ENCODE measurements around the gene MUC22.
"Not testable (repeated sequence)": the region's sequence is repeated elsewhere in the genome, so short reads cannot be mapped to it uniquely, and the experiment has no call there.

Gene MUC22

DNA sequence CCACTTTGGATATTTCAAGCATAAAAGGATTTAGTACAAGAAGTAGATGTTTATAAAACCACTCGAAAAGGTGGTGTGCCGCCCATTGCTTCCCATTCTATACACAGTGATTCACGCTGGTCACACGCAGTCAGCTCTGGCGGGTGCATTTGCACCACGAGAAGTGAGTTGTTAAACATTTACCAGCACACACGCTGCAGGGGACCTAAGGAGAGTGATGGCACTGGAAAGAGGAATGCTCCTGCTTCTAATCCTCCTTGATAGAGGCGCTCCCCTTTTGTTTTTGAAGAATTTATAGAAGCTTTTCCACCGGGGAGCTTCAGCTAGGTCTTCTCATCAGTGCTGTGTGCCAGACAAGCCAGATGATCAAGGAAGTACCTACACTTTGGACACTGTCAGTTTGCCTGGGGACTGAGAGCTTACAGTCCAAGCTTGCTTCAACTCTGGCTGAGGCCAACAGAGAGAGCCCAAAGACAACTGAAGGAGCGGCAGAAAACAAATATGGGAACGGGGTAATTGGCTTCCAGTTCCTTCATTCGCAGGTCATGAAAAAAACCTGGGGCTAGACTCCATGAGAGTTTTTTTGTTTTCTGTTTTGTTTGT lies 31.2 kb downstream of the MUC22 start:
- DNase-seq: no peak

DNA sequence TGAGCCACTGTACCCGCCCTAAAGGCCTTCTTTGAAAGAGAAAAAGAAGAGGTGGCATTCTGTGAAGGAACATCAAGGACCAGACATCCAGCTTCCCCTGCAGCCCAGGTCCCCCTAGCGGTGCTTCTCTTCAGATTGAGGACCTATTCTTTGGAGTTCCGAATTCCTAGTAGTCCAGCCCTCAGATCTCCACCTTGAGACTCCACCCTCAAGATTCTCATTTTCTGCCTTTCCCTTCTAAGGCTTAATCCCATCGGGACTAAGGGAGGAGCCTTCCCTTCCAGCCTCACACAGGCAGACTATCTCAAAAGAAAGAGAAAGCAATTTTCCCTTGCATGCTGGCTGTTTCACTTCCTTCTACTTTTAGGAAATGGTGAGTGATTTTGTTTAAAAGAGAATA lies 32.5 kb downstream of the MUC22 start:
- DNase-seq: peak; percentile 11

DNA sequence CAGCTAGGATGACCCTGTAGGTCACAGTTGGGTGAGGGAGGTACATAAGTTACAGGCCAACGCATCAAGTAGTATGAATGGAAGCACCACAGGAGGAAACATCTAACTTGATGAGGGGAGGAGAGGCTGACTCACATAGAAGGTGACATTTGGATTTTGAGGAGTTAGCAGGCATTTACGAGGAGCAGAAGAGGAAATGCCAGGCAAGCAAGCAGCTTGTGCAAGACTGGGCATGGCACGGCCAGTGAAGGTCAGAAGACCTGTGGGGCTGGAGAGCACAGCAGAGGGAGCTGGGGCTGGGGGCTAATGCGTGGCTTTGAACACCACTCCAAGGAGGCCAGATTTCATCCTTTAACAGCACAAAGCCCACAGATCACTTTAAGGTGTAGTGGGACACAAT lies 37.8 kb downstream of the MUC22 start:
- DNase-seq: no peak

DNA sequence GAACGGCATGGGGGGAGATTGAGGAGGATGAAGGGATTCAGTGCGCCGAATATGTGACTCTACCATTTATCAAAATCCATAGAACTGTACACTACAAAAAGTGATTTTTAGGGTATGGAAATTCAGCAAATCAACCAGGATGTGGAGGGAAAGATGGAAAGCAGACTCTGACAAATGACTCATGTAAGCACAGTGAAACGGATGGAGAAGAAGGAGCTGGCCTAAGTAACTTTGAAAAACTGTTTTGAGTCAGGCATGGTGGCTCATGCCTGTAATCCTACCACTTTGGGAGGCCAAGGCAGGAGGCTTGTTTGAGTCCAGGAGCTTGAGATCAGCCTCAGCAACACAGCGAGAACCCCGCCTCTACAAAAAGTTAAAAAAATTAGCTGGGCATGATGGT lies 39.2 kb downstream of the MUC22 start:
- DNase-seq: no peak

DNA sequence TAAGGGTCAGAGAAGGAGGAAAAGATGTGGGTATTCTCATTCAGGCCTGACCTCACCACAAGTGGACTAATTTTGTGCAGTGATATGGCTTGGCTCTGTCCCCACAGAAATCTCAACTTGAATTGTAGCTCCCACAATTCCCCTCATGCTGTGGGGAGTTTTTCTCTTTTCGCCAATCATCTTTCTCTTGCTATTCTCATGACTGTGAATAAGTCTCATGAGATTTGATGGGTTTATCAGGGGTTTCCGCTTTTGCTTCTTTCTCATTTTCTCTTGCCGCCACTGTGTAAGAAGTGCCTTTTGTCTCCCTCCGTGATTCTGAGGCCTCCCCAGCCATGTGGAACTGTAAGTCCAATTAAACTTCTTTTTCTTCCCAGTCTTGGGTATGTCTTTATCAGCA lies 42.9 kb downstream of the MUC22 start:
- not testable (repeated sequence) for DNase-seq

DNA sequence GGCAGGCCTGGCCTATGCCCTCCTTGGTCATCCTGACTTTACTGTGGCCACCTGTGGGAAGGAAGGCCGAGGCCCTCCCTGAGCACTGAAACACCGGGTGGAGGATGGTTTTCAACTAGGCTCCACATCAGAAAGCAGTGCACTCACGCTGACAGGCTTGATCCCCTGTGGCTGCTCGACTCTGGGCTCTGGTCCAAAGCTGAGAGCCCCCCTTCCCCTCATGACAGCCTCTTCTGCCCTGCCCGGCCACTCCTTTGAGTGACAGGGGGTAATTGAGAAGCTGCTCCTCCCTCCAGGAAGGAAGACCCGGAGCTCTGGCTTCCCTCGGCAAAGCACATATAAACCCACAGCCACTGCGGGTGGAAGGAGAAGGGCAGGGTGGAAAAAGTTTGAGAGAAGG lies 43.6 kb downstream of the MUC22 start:
- DNase-seq: no peak

DNA sequence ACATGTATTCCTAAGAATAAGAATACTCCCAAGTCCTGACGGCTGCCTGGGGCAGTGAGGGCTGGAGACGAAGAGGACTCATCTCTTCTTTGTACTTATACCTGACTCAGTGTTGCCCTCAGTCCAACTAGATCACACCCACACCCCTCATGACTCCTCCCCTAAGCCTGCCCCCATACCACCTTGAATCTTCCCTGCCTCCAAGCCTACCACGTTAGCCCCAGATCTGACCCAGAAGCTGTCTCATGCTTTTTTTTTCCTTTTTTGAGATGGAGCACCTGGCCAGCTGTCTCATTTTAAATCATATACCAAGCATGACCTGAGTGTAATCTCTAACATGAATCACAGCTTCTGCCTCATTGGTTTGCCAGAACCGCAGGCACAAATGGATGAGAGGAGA lies 45.2 kb downstream of the MUC22 start:
- DNase-seq: no peak

DNA sequence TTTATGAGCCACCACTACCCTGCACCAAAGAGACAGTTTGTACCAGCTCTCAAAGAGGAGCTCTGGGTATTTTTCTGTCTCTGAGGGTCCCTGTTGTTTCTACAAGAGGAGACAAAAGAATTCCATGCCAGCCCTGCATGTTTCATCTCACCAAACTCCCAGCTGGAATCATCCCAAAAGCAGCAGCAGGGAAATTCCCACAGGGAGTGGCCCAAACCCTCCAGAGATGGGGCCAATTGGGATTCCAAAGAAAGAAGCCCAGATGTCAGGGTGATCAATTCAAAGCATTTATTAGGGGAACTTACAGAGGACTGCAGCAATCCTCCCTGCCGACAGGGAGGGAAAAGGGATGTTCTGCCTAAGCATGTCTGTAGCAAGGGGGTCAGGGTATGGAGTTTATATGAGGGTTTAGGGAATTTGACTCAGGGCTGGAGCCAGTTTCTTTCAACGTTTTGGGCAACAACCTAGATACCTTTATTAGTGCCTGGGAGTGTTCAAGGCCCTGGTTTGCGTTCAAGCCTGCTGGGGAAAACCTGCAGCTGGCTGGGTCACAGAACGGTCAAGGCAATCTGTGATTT lies 47.2 kb downstream of the MUC22 start:
- DNase-seq: no peak

DNA sequence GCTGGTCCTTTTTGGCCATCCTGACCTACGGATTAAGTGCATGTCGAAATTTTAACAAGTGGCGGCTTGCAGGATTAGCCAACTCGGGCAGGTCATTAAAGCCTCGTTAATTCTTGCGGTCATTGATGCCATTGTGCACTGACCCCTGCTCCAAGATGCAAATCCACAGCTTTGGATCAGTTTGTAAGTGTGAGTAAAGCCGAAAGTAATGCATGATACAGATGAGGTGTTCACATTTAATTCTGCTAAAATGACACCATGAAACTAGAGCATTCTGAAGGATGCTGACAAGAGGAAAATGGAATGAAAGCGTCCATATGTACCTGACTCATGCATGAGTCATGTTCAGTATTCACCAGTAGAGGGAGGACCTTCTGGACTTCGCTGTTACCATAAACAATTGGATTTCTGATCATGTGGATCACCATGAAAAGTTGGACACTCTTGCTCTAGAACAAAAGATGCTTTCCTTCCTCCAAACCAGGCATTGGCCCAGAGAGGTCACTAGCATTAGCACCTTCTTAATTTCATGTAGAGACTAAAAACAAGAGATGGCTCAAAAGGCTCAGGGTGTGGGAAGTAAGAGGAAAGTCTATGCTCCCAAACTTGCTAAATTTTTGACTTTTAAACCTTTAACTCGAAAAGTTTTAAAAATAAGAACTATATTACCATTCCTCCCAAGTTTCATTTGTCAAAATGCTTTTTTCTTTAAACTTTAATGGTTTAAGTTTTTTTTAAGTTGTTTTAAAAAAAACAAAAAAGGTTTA lies 48.0 kb downstream of the MUC22 start:
- no peak for DNase-seq

DNA sequence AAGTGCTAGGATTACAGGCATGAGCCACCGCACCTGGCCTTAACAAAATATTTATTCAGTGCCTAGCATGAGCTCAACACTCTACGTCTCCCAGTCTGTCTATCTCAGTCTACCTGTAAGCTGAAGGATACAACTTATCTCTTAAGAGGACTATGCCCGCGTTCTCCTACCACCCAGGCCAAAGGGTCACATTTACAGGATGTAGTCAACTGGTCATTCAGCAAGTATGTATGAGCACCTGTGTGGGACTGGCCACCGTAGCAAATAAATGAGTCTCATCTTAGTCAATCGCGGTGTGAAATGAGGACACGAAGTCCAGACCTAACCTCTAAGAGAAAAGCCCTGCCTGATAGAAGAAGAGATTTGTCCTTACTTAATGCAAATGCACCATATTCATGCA lies 49.9 kb downstream of the MUC22 start:
- DNase-seq: no peak

DNA sequence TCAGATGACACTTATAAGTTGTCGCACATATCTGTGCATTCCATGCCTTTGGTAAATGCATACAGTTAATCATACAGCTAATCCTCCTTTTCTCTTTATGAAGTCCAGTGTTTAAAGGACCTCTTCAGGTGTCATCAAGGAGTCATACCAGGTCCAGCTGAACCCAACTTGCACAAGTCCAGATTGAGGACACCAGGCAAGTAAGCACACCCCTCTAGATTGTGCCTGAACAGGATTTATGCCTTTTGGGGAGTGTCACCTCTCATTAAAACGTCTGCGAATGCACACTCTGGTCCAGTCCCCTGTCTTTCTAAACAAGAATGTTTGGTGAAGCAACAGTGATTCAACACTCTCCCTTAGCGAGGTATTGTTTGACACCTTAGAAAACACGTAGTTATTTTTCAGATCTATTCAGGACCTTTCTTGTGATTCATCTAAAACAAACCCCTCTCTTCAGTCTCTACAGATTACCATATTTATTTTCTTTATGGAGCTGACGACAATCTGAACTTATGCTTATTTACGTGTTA lies 53.7 kb downstream of the MUC22 start:
- DNase-seq: no peak

DNA sequence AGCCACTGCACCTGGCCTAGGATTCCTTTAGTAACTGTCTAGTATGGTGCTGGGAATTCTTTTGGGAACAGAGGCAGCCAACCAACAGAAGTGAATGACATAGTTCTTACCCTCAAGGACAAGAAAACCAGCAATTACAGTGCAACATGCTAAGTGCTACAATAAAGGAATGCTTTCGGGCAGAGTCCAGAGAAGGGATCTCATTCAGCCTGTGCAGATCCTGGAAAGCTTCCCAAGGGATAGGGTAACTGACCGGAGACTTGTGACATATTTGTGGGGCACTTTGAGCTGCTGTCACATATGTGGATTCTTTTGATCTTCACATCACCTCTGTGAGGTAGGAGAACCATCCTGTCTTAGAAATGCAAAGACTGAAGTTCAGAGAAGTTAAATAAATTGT lies 55.3 kb downstream of the MUC22 start:
- DNase-seq: no peak

DNA sequence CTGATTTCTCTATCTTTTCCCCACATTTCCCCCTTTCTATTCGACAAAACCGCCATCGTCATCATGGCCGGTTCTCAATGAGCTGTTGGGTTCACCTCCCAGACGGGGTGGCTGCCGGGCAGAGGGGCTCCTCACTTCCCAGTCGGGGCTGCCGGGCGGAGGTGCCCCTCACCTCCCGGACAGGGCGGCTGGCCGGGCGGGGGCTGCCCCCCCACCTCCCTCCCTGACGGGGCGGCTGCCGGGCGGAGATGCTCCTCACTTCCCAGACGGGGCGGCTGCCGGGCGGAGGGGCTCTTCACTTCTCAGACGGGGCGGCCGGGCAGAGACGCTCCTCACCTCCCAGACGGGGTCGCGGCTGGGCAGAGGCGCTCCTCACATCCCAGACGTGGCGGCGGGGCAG lies 56.8 kb downstream of the MUC22 start:
- DNase-seq: not testable (repeated sequence)

DNA sequence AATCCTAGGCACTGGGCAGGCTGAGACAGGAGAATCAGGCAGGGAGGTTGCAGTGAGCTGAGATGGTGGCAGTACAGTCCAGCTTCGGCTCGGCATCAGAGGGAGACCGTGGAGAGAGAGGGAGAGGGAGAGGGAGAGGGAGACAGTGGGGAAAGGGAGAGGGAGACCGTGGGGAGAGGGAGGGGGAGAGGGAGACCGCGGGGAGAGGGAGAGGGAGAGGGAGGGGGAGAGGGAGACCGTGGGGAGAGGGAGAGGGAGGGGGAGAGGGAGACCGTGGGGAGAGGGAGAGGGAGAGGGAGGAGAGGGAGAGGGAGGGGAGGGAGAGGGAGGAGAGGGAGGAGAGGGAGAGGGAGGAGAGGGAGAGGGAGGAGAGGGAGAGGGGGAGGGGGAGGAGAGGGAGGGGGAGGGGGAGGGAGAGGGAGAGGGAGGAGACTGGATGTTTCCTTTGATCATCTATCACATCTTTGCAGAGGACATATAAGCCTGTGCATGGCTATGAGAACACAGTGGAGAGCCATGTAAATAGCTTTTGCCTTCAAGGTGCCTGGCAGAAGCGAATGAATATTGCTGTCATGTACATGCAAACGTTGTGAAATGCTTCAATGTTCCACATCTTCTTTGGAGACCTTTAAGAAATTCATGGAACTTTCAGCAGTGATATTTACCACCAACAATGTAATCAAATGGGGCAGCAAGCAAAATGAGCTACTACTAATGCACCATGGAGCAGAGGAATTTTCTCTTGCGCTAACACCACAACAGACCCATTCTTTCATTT lies 57.8 kb downstream of the MUC22 start:
- not testable (repeated sequence) for DNase-seq

DNA sequence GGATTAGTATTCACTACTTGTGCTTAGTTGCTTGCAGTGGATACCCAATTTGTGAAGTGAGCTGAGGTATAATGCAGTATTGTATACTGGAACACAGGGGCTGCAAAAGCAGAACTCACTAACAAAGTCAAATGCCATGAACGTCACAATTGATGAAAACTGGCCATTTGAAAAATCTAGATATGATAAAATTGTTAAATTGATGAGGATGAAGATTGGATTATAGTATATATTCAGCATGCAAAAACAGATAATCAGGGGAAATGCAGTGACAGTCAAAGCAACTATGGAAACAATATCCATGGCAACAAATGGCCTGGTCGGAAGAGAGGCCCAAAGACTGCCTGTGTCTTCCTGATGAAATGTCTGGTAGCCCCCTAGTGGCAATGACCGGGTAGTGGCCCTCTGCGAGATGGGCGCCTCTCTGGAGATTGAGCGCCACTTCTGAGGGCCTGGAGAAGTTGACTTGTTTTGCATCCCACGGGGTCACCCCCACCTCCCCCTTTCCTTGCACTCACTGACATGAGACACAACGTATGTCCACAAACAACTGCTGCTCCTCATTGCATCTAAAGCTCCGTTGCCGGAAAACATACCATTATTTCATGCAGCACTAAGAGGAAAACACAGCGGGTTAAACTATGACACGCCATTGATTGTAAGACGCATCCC lies 58.5 kb downstream of the MUC22 start:
- peak; percentile 38 for DNase-seq

DNA sequence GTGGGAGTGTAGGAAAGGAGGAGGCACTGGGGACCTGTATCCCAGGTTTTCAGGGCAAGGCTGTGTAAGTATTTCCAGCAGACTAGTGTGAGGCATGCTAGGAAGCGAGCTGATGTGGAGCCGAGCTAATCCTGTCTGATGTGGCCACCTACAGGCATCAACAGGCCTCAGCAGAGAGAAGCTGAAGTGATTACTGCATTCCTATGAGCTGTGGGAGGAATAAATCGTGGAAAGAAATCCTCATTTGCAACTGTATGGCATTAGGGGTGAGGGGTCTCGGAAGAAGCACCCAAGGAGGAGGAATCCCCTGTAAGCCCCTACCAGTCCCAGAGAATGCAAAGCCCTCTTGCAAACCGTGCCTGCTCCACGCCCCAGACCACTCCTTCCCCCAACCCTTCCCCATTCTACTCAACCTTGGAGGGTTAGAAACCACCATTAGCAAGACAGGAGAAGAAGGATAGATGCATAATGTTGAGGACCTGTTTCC lies 60.5 kb downstream of the MUC22 start:
- no peak for DNase-seq

DNA sequence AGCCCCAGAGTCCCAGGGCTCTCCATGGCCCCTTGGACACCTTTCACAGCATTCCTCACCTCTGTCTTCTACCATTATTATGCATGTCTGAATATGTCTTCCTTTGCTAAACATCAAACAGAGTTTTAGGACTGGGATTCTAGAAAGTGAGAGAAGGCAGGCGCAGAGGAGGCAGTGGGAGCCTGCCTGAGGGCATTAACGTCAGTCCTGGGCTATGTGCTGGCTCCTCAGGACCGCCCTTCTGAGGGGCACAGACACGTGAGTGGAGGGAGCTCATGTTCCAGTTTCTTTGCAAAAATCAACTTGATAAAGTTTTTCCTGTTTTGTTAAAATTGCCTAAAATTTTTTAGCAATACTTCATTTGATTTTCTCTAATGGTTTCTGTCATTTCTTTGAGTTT lies 64.1 kb downstream of the MUC22 start:
- DNase-seq: no peak

DNA sequence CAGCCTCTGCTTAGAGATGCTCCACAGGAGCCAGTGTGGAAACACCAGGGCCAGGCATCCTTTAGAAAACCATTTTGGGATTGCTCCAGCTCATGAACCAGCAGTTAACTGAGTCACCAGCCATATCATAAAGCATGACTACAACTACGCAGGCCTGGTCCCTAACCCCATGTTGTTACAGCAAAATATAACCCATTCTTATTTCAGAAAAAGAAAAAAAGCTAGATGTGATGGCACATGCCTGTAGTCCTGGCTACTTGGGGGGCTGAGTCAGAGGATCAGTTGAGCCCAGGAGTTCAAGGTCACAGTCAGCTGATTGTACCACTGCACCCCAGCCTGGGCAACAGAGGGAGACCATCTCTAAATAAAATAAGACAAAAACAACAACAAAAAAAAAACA lies 65.3 kb downstream of the MUC22 start:
- DNase-seq: no peak

DNA sequence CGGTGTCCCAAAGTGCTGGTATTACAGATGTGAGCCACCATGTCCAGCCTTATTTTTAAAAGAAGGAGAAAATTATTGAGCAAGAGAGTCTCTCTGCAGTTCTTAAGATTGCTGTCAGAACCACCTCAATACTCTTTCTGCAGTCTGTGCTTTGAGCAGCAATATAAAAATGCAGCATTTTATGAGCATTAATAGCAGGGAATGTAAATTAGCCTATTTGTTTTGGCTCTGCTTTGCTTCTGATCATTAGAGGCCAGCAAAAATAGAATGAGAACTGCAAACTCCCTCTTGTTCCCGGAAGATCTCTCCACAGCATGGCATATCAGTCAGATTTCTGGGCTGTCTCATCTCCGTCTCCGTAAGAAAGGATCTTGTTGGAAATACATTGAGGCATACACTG lies 66.3 kb downstream of the MUC22 start:
- DNase-seq: no peak

DNA sequence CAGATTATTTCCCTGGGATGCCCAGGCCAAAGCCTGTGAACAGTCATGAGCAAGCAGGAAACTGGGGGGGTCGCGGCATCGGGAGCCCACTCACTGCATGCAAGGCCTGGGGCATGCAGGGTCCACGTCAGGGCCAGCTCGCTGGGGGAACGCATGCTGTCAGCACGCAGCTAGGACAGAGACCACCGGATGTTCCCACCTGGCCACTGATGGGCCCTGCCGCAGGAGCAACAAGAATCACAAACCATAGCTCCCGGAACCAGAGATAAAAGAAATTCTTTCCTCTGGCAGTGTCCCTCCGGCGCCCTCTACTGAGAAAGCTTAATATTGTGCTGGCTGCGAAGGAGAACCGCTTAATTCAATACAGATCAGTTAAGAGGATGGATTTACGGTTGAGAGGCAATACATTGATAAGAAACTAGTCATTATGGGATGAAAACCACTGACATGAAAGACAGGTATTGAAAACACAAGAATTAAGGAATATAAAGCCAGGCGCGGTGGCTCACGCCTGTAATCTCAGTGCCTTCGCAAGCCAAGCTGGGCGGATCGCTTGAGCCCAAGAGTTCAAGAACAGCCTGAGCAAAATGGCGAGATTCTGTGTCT lies 69.5 kb downstream of the MUC22 start:
- peak; percentile 46 for DNase-seq

DNA sequence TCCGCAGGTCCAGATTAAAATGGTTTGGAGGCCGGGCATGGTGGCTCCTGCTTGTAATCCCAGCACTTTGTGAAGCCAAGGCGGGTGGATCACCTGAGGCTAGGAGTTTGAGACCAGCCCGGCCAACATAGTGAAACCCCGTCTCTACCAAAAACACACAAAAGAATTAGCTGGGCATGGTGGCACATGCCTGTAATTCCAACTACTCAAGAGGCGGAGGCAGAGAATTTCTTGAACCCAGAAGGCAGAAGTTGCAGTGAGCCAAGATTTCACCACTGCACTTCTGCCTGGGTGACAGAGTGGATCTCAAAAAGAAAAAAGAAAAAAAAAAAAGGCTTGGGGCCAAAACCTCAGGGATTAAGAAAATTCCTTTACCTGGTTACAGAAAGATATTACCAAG lies 71.6 kb downstream of the MUC22 start:
- no peak for DNase-seq

DNA sequence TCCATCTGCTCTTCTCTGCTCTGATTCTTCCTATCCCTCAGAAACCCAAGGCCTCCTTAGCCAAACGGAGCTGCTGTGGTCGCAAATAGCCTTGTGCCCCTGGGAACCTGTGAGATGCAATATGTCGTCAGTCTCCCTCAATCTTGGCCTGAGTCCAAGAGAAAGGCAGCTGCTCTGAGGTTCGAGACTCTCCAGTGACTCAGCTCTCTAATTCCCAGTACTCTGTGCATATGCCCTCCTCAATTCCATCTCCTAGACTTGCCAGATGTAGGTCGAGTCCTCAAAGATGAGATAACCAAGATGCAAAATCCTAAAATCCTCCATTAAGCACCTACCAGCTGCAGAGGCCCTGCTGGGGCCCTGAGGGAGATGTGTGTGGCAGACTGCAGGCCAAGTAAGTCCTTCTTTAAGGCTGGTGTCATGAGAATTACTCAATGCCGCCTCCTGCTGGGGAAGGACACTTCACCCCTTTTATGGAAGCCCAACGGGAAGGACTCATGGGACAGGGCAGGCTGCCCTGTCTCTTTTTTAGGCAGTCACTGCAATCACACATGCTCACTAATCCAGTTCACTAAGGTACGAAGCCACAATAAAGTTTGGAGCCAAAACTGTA lies 73.6 kb downstream of the MUC22 start:
- DNase-seq: no peak

All from activated CD4-positive, alpha-beta T cell treated with anti-CD3 and anti-CD28 coated beads for 1 hour (primary cell).